ENCODE measurements around the gene ZNF438. TPM values are rescaled to one million over a fixed set of nuclear protein-coding genes. Genes with fewer than 3 reads are reported as not detected.
A peak's percentile ranks its signal among the peaks of the same experiment; 100 is the strongest.

The ZNF438 gene
- total RNA-seq, 4 donors from 2014 or later = 6.1 to 14.1 (median 7.1) TPM

DNA sequence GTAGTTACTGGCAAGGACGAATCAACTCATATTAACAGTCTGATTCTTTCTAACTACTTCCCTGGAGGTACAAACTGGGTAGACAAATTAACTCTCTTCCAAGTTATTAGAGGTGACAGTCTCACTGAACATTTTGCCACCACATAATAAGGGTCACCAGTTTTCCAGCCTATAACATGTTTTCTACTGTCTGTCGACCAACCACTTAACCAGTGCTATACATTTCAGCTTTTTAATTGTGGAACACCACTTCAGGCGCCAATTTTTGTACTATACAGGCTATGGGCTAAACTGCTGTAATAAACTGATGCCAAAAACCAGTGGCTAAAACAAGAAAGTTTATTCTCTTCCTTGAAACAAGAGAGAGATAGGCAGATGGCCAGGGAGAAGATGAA lies 13.3 kb downstream of the ZNF438 start:
- no peak overlapping the region for H3K27ac ChIP-seq
- TF ChIP-seq, protein P1, sequence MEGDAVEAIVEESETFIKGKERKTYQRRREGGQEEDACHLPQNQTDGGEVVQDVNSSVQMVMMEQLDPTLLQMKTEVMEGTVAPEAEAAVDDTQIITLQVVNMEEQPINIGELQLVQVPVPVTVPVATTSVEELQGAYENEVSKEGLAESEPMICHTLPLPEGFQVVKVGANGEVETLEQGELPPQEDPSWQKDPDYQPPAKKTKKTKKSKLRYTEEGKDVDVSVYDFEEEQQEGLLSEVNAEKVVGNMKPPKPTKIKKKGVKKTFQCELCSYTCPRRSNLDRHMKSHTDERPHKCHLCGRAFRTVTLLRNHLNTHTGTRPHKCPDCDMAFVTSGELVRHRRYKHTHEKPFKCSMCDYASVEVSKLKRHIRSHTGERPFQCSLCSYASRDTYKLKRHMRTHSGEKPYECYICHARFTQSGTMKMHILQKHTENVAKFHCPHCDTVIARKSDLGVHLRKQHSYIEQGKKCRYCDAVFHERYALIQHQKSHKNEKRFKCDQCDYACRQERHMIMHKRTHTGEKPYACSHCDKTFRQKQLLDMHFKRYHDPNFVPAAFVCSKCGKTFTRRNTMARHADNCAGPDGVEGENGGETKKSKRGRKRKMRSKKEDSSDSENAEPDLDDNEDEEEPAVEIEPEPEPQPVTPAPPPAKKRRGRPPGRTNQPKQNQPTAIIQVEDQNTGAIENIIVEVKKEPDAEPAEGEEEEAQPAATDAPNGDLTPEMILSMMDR (IDR thresholded peaks at IDR 0.05) = no peak
- TF ChIP-seq POLR2A (IDR thresholded peaks at IDR 0.05) (no peak), EP300 (IDR thresholded peaks at IDR 0.05) (no peak), POLR2AphosphoS5 (IDR thresholded peaks at IDR 0.05) (no peak)
- 87% methylated on average over 3 of the region's 3 CpGs for WGBS

DNA sequence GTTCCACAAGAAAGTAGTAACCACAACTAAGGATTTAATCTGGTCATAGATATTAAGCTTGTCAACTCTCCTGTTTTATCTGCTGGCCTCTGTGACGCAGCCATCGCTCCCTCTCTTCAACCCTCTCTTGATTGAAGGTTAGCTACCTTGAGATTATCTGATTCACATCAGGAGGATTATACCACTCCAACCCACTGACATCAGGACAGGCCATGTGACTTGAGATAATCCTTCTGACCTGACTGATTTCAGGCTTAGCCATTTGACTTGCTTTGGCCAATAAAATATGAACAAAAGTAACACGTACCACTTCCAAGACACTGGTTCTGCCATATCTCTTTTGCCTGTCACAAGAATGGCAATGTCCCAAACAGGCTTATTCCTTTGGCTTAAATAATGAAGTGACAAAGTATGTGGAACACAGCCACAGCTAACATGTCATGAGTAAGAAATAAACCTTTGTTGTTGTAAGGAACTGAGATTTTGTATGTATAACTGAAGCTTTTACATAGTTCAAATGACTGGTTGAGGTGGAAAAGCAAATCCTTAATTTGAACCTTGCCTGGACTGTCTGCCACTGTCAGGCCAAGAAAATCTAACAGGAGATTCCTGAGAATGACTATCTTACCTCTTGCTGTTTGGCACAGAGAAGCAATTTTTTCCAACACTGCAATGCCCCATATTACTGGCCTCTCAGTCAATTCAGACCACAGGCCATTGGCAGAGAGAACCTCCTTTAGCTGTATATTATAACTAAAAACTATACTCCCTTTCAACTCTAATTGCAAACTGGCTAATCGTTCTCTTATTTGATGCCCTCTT lies 13.9 kb downstream of the ZNF438 start:
- H3K4me1 ChIP-seq = peaks cover 5% of the 10 kb centered on the region
- no peak overlapping the region for H3K27ac ChIP-seq
- no peaks in the 10 kb centered on the region for H3K9me3 ChIP-seq
- TF ChIP-seq POLR2A (IDR thresholded peaks at IDR 0.05) (no peak), POLR2AphosphoS5 (IDR thresholded peaks at IDR 0.05) (no peak), EP300 (IDR thresholded peaks at IDR 0.05) (no peak)
- TF ChIP-seq, protein P1 (IDR thresholded peaks at IDR 0.05) = no peak
- 80% methylated on average over 4 of the region's 4 CpGs for WGBS
- no peaks in the 10 kb centered on the region for H3K36me3 ChIP-seq
- no peak overlapping the region for H3K4me3 ChIP-seq
- no peaks in the 10 kb centered on the region for H3K27me3 ChIP-seq
- no peak for DNase-seq (ENCODE audit: low spot score in 2 of 2)

More for the DNA sequence above, 13.3 kb downstream of the ZNF438 start:
- Histone ChIP-seq H3K36me3 (no peaks in the 10 kb centered on the region), H3K27me3 (no peaks in the 10 kb centered on the region), H3K4me1 (peaks cover 5% of the 10 kb centered on the region), H3K9me3 (no peaks in the 10 kb centered on the region), H3K4me3 (no peak overlapping the region)
- no peak for DNase-seq (ENCODE audit: low spot score in 2 of 2)

DNA sequence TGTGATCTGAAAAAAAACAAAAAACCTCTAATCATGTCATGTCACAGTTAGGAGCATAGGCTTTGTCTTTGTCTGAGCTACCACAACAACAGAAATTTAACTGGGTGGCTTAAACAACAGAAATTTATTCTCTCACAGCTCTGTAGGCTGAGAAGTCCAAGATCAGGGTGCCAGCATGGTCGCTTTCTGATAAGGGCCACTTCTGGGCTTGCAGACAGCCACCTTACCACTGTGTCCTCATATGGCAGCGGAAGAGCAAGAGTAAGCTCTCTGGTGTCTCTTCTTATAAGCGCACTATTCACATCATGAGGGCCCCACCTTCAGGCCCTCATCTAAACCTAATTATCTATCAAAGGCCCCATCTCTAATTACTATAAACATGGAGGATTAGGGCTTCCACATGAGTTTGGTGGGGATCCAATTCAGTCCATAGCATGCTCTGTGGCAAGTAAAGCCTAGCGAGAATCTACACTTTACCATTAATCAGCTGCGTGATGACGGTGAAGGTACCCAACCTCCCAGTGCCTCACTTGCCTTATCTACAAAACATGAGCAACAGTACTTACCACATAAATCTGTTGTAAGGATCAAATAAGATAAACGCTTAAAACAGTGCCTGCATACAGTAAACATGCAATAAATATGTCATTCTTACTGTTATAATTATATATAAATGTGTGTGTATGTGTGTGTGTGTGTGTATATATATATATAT lies 17.3 kb downstream of the ZNF438 start:
- no peak overlapping the region for H3K27ac ChIP-seq
- H3K4me1 ChIP-seq = peaks cover 13% of the 10 kb centered on the region
- H3K36me3 ChIP-seq = no peaks in the 10 kb centered on the region
- DNase-seq (ENCODE audit: low spot score in 2 of 2) = no peak
- 94% methylated on average over 7 of the region's 7 CpGs for WGBS
- no peak for TF ChIP-seq EP300 (IDR thresholded peaks at IDR 0.05)
- no peak for TF ChIP-seq POLR2A (IDR thresholded peaks at IDR 0.05)
- TF ChIP-seq POLR2AphosphoS5 (IDR thresholded peaks at IDR 0.05) = no peak
- TF ChIP-seq, protein P1 (IDR thresholded peaks at IDR 0.05) = no peak
- no peak overlapping the region for H3K4me3 ChIP-seq
- H3K9me3 ChIP-seq = no peaks in the 10 kb centered on the region
- no peaks in the 10 kb centered on the region for H3K27me3 ChIP-seq

DNA sequence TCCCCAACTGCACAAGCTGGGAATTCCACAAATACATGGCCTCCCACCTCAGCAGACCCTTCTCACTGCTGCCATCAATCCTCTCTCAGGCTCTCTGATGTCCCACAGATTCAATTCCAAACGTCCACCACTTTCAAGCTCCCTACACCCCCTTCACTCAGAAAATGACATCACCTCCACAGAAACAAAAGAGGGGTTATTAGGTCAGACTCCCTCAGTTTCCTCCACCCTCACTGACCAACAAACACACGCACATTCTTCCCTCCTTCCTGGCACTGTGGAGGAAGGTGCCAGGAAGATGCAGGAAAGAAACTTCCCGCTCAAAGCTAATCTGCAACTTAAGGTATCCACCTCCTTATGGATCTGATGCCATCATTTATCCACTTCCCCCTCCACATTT lies 18.3 kb downstream of the ZNF438 start:
- no peaks in the 10 kb centered on the region for H3K9me3 ChIP-seq
- peaks cover 13% of the 10 kb centered on the region for H3K4me1 ChIP-seq
- no peak for DNase-seq (ENCODE audit: low spot score in 2 of 2)
- H3K36me3 ChIP-seq = no peaks in the 10 kb centered on the region
- H3K27ac ChIP-seq = no peak overlapping the region
- 77% methylated on average over 3 of the region's 3 CpGs for WGBS
- TF ChIP-seq EP300 (IDR thresholded peaks at IDR 0.05) (no peak), POLR2AphosphoS5 (IDR thresholded peaks at IDR 0.05) (no peak), POLR2A (IDR thresholded peaks at IDR 0.05) (no peak)
- TF ChIP-seq, protein P1 (IDR thresholded peaks at IDR 0.05) = no peak
- no peak overlapping the region for H3K4me3 ChIP-seq
- no peaks in the 10 kb centered on the region for H3K27me3 ChIP-seq

DNA sequence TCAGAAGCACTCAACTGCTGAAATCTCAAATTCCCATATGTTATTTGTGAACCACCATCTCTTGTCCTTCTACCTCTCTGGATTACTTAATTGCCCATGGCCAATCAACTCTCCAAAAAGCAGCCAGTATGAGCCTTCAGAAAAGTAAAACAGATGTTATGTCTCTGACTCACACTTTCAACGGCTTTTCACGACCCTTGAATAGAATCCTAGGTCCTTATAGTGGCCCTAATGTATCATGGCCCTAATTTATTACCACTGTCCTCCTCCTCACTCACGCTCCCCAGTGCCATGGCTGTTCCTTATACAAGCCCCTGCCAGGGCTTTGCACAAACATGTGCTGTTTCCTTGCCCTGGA lies 20.0 kb downstream of the ZNF438 start:
- TF ChIP-seq, protein P1 (IDR thresholded peaks at IDR 0.05) = no peak
- no peak for TF ChIP-seq POLR2A (IDR thresholded peaks at IDR 0.05)
- no peak for TF ChIP-seq EP300 (IDR thresholded peaks at IDR 0.05)
- TF ChIP-seq POLR2AphosphoS5 (IDR thresholded peaks at IDR 0.05) = no peak
- H3K4me1 ChIP-seq = peaks cover 12% of the 10 kb centered on the region

More for the DNA sequence above, 20.0 kb downstream of the ZNF438 start:
- Histone ChIP-seq H3K4me3 (no peak overlapping the region), H3K27ac (peak overlapping the region; percentile 18), H3K9me3 (no peaks in the 10 kb centered on the region), H3K36me3 (no peaks in the 10 kb centered on the region), H3K27me3 (no peaks in the 10 kb centered on the region)
- DNase-seq (ENCODE audit: low spot score in 2 of 2) = no peak
- WGBS = 78% methylated on average over 3 of the region's 3 CpGs
